ENCODE data around the gene TYMS. TPM values are rescaled to one million over a fixed set of nuclear protein-coding genes. Genes with fewer than 3 reads are reported as not detected.

The TYMS gene
- total RNA-seq, 4 donors from 2014 or later, result 0.20 to 1.7 TPM; not detected in 2

GRCh38 chr18:697012-697411 lies 39.6 kb downstream of the TYMS start:
- Histone ChIP-seq H3K4me3 (no peak overlapping the region), H3K4me1 (no peaks in the 10 kb centered on the region), H3K36me3 (no peaks in the 10 kb centered on the region), H3K27me3 (no peaks in the 10 kb centered on the region), H3K27ac (no peak overlapping the region), H3K9me3 (no peaks in the 10 kb centered on the region)
- intact Hi-C loops (cut with DNase I; ENCODE audit: low total_unique reads) (no loop called here), in situ Hi-C loops (cut with MboI; ENCODE audit: low sequenced_read_pairs in 4 of 4) (no loop called here)
- TF ChIP-seq CTCF (IDR thresholded peaks at IDR 0.05 in 4 of 5, conservative IDR thresholded peaks at IDR 0.05 in 1 of 5) (no peak), POLR2A (IDR thresholded peaks at IDR 0.05) (no peak)
- no peak for DNase-seq
- no peak for ATAC-seq

GRCh38 chr18:697800-698199 lies 40.3 kb downstream of the TYMS start:
- Histone ChIP-seq H3K27me3 (no peaks in the 10 kb centered on the region), H3K4me1 (no peaks in the 10 kb centered on the region), H3K27ac (no peak overlapping the region), H3K9me3 (no peaks in the 10 kb centered on the region), H3K4me3 (no peak overlapping the region), H3K36me3 (no peaks in the 10 kb centered on the region)
- in situ Hi-C loops (cut with MboI; ENCODE audit: low sequenced_read_pairs in 4 of 4), result no loop called here
- intact Hi-C loops (cut with DNase I; ENCODE audit: low total_unique reads), result no loop called here
- TF ChIP-seq CTCF (IDR thresholded peaks at IDR 0.05 in 4 of 5, conservative IDR thresholded peaks at IDR 0.05 in 1 of 5) (no peak), POLR2A (IDR thresholded peaks at IDR 0.05) (no peak)
- ATAC-seq (no peak), DNase-seq (no peak)

- intact Hi-C loops (cut with DNase I; ENCODE audit: low total_unique reads), result no loop called here
- no peak for ATAC-seq
- in situ Hi-C loops (cut with MboI; ENCODE audit: low sequenced_read_pairs in 4 of 4), result no loop called here
- TF ChIP-seq POLR2A (IDR thresholded peaks at IDR 0.05), result no peak
- TF ChIP-seq CTCF (IDR thresholded peaks at IDR 0.05 in 4 of 5, conservative IDR thresholded peaks at IDR 0.05 in 1 of 5), result no peak
- Histone ChIP-seq H3K4me1 (no peaks in the 10 kb centered on the region), H3K4me3 (no peak overlapping the region), H3K27ac (peak overlapping the region in 1 of 4 donors; percentile 42), H3K9me3 (no peaks in the 10 kb centered on the region), H3K36me3 (no peaks in the 10 kb centered on the region), H3K27me3 (no peaks in the 10 kb centered on the region)
- no peak for DNase-seq
These were observed 45.9 kb downstream of the TYMS start for GRCh38 chr18:703213-703967.

GRCh38 chr18:706405-706804 lies 49.0 kb downstream of the TYMS start:
- in situ Hi-C loops (cut with MboI; ENCODE audit: low sequenced_read_pairs in 4 of 4) (no loop called here), intact Hi-C loops (cut with DNase I; ENCODE audit: low total_unique reads) (no loop called here)
- H3K36me3 ChIP-seq, result no peaks in the 10 kb centered on the region
- peaks cover 0 to 4% of the 10 kb centered on the region in 2 donors for H3K4me1 ChIP-seq
- no peak for DNase-seq
- no peak for TF ChIP-seq POLR2A (IDR thresholded peaks at IDR 0.05)
- no peaks in the 10 kb centered on the region for H3K27me3 ChIP-seq
- no peak for ATAC-seq
- no peak overlapping the region for H3K27ac ChIP-seq
- H3K9me3 ChIP-seq, result no peaks in the 10 kb centered on the region
- H3K4me3 ChIP-seq, result no peak overlapping the region

- in situ Hi-C loops (cut with MboI; ENCODE audit: low sequenced_read_pairs in 4 of 4) (no loop called here), intact Hi-C loops (cut with DNase I; ENCODE audit: low total_unique reads) (no loop called here)
- no peaks in the 10 kb centered on the region for H3K27me3 ChIP-seq
- no peaks in the 10 kb centered on the region for H3K36me3 ChIP-seq
- TF ChIP-seq CTCF (IDR thresholded peaks at IDR 0.05 in 4 of 5, conservative IDR thresholded peaks at IDR 0.05 in 1 of 5) (no peak), POLR2A (IDR thresholded peaks at IDR 0.05) (no peak)
- ATAC-seq, result no peak
- no peak for DNase-seq
- peaks cover 0 to 6% of the 10 kb centered on the region in 2 donors for H3K4me1 ChIP-seq
- no peak overlapping the region for H3K27ac ChIP-seq
- no peak overlapping the region for H3K4me3 ChIP-seq
- H3K9me3 ChIP-seq, result no peaks in the 10 kb centered on the region
These were observed 50.6 kb downstream of the TYMS start for GRCh38 chr18:708096-708495.
